Neural progenitor cell (in vitro differentiated cells): ENCODE measurements around the gene RGS1. TPM values are rescaled to one million over a fixed set of nuclear protein-coding genes. Genes with fewer than 3 reads are reported as not detected.

Source experiments
- DNase-seq: peaks from one replicate; pipeline ENCODE4 v3.0.0-alpha.2; 2016; ENCODE audit warnings: low spot score
- H2AFZ ChIP-seq: fragments of 200-600 bp; sonication (generic); replicated peaks from 2 replicates; pipeline ENCODE4 v1.6.1; 2016; ENCODE audit warnings: antibody characterized with exemption
- H3F3A ChIP-seq: fragments of 200-600 bp; sonication (generic); 2 replicates; pipeline ENCODE4 v1.6.1; 2016; ENCODE audit warnings: antibody characterized with exemption, low read depth
- H3K27ac ChIP-seq: fragments of 200-600 bp; sonication (generic); 2 replicates; pipeline ENCODE4 v1.5.1; 2016; ENCODE audit warnings: mild to moderate bottlenecking
- H3K27me3 ChIP-seq: fragments of 200-600 bp; sonication (generic); 2 replicates; pipeline ENCODE4 v1.6.1; 2016; ENCODE audit warnings: mild to moderate bottlenecking, moderate library complexity
- H3K36me3 ChIP-seq: fragments of 200-600 bp; sonication (generic); 2 replicates; pipeline ENCODE4 v1.5.1; 2016
- H3K4me1 ChIP-seq: fragments of 200-600 bp; sonication (generic); 2 replicates; pipeline ENCODE4 v1.6.1; 2016; ENCODE audit warnings: mixed run types
- H3K4me2 ChIP-seq: fragments of 200-600 bp; sonication (generic); 2 replicates; pipeline ENCODE4 v1.6.1; 2016
- H3K4me3 ChIP-seq: fragments of 200-600 bp; sonication (generic); 2 replicates; pipeline ENCODE4 v1.5.1; 2016
- H3K79me2 ChIP-seq: fragments of 200-600 bp; sonication (generic); 2 replicates; pipeline ENCODE4 v1.6.1; 2016; ENCODE audit warnings: low read depth
- H3K9ac ChIP-seq: fragments of 200-600 bp; sonication (generic); 2 replicates; pipeline ENCODE4 v1.6.1; 2016
- H3K9me3 ChIP-seq: fragments of 200-600 bp; sonication (generic); 2 replicates; pipeline ENCODE4 v1.5.1; 2016; ENCODE audit warnings: low read depth
- H4K20me1 ChIP-seq: fragments of 200-600 bp; sonication (generic); 2 replicates; pipeline ENCODE4 v1.6.1; 2016; ENCODE audit warnings: low read depth
- H3K27ac Mint-ChIP-seq: 3 replicates; pipeline ENCODE4 v1.8.0; 2021; ENCODE audit warnings: mixed read lengths
- H3K27me3 Mint-ChIP-seq: 2 replicates; pipeline ENCODE4 v1.8.0; 2022; ENCODE audit warnings: low read depth, mild to moderate bottlenecking, inconsistent platforms, moderate library complexity, mixed read lengths; ENCODE audit not compliant: insufficient read depth
- H3K36me3 Mint-ChIP-seq: 3 replicates; pipeline ENCODE4 v1.8.0; 2021; ENCODE audit warnings: mixed read lengths
- H3K4me1 Mint-ChIP-seq: 3 replicates; pipeline ENCODE4 v1.8.0; 2021; ENCODE audit warnings: mixed read lengths
- H3K4me3 Mint-ChIP-seq: 3 replicates; pipeline ENCODE4 v1.8.0; 2021; ENCODE audit warnings: mild to moderate bottlenecking, moderate library complexity, mixed read lengths
- H3K9me3 Mint-ChIP-seq: 3 replicates; pipeline ENCODE4 v1.8.0; 2020; ENCODE audit warnings: mixed read lengths
- EZH2 ChIP-seq: fragments of 200-600 bp; sonication (generic); IDR thresholded peaks from 2 replicates; pipeline ENCODE4 v1.6.1; 2017; ENCODE audit warnings: antibody characterized with exemption, mild to moderate bottlenecking, moderate library complexity
- EZH2phosphoT487 ChIP-seq: fragments of 200-600 bp; sonication (generic); IDR thresholded peaks from 2 replicates; pipeline ENCODE4 v1.6.1; 2017; ENCODE audit warnings: antibody characterized with exemption
- total RNA-seq: library from RNA; depleted of rRNA; stranded (reverse); fragments of >200 nt; gene quantifications from 2 replicates; pipeline ENCODE4 v1.2.3, GENCODE V29; 2015; ENCODE audit warnings: low replicate concordance
- TF ChIP-seq, protein P1 (sequence below): fragments of 200-600 bp; sonication (generic); IDR thresholded peaks from 2 replicates; pipeline ENCODE4 v1.5.1; 2017; ENCODE audit warnings: antibody characterized with exemption, mild to moderate bottlenecking

RGS1 gene
- total RNA-seq, 1 donor from 2014 or later: not detected

DNA sequence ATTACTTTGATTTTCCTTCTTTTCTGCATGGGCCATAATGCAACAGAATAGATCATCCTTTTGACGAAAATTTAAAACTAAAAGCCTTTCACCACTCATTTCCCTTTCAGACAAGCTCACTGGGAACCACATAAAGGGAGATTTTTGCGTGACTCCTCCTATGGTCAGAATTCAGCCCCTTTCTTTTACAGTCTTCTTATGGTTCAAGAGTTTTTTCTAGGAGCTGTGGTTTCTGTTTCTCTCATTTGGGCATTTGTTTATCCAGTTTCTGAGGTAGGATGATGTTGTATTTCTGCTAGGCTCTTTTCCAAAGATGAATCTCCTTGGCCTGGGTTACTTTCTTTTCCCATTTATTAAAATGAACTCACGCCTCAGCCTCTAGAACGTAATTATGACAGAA lies 16.9 kb downstream of the RGS1 start:
- H3K4me1 ChIP-seq: no peaks in the 10 kb centered on the region
- no peak overlapping the region for H2AFZ ChIP-seq
- H3K4me1 Mint-ChIP-seq: no peaks in the 10 kb centered on the region
- H3K36me3 ChIP-seq: no peaks in the 10 kb centered on the region
- H3K36me3 Mint-ChIP-seq: no peaks in the 10 kb centered on the region
- H3K27me3 Mint-ChIP-seq: no peaks in the 10 kb centered on the region
- H4K20me1 ChIP-seq: no peaks in the 10 kb centered on the region
- no peaks in the 10 kb centered on the region for H3K27me3 ChIP-seq
- H3K9me3 ChIP-seq: no peaks in the 10 kb centered on the region
- no peak overlapping the region for H3K4me3 Mint-ChIP-seq
- no peaks in the 10 kb centered on the region for H3K79me2 ChIP-seq
- H3F3A ChIP-seq: no peaks in the 10 kb centered on the region
- H3K9ac ChIP-seq: no peak overlapping the region
- no peak overlapping the region for H3K27ac ChIP-seq
- TF ChIP-seq, protein P1, sequence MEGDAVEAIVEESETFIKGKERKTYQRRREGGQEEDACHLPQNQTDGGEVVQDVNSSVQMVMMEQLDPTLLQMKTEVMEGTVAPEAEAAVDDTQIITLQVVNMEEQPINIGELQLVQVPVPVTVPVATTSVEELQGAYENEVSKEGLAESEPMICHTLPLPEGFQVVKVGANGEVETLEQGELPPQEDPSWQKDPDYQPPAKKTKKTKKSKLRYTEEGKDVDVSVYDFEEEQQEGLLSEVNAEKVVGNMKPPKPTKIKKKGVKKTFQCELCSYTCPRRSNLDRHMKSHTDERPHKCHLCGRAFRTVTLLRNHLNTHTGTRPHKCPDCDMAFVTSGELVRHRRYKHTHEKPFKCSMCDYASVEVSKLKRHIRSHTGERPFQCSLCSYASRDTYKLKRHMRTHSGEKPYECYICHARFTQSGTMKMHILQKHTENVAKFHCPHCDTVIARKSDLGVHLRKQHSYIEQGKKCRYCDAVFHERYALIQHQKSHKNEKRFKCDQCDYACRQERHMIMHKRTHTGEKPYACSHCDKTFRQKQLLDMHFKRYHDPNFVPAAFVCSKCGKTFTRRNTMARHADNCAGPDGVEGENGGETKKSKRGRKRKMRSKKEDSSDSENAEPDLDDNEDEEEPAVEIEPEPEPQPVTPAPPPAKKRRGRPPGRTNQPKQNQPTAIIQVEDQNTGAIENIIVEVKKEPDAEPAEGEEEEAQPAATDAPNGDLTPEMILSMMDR: no peak
- TF ChIP-seq EZH2phosphoT487 (no peak), EZH2 (no peak)
- no peak overlapping the region for H3K4me2 ChIP-seq
- DNase-seq: no peak
- H3K9me3 Mint-ChIP-seq: no peaks in the 10 kb centered on the region
- no peak overlapping the region for H3K27ac Mint-ChIP-seq
- no peak overlapping the region for H3K4me3 ChIP-seq

DNA sequence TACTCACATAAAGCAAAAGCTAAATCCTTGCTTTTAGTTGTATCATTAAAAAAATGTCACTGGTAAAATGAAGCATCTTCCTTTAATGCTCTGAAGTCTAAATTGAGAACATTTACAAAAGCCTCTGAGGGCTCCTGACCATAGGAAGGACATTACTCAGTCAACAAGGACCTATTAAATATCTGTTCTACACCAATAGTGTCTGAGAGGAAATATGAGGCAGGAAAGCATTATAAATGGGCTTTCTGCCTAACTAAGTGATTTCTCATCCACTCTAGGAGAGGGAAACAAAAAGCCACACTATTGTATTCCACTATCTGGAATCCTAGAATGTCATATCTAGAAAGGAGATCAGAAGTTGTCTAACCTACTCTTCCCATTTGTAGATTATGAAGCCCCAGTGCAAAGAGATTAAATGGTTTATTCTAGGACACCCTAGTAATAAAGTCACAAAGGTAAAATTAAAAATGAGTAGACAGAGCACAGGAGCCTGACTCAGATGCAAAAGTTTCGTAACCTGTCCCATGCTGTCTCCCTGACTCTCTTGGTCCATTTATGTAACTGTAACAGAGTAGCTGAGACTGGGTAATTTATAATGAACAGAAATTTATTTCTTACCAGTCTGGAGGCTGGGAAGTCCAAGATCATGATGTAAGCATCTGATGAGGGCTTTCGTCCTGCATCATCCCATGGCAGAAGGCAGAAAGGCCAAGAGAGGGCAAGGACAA lies 17.6 kb downstream of the RGS1 start:
- H3K27ac Mint-ChIP-seq: no peak overlapping the region
- Histone ChIP-seq H3F3A (no peaks in the 10 kb centered on the region), H3K79me2 (no peaks in the 10 kb centered on the region), H2AFZ (no peak overlapping the region), H3K4me3 (no peak overlapping the region), H3K4me2 (no peak overlapping the region), H3K27ac (no peak overlapping the region), H3K9ac (no peak overlapping the region), H3K9me3 (no peaks in the 10 kb centered on the region), H3K4me1 (no peaks in the 10 kb centered on the region), H3K36me3 (no peaks in the 10 kb centered on the region), H4K20me1 (no peaks in the 10 kb centered on the region), H3K27me3 (no peaks in the 10 kb centered on the region)
- no peak for DNase-seq
- H3K27me3 Mint-ChIP-seq: no peaks in the 10 kb centered on the region
- TF ChIP-seq, protein P1: no peak
- TF ChIP-seq EZH2phosphoT487 (no peak), EZH2 (no peak)
- no peaks in the 10 kb centered on the region for H3K4me1 Mint-ChIP-seq
- no peaks in the 10 kb centered on the region for H3K9me3 Mint-ChIP-seq
- H3K4me3 Mint-ChIP-seq: no peak overlapping the region
- H3K36me3 Mint-ChIP-seq: no peaks in the 10 kb centered on the region

DNA sequence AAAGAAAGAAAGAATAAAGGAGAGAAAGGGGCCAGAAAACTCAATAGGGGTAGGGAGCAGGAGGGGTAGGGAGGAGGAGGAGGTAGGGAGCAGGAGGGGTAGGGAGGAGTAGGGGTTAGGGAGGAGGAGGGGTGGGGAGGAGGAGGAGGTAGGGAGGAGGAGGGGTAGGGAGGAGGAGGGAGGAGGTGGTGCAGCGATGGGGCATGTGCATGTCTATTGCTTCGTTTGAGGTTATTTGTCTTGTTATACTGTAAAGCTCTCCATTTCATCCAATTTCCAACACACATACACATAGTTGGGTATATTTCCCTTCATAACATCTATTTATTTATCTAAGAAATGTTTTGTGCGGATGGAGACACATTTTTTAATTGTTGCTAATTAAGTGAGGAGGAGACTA lies 19.7 kb downstream of the RGS1 start:
- Histone ChIP-seq H3K4me3 (no peak overlapping the region), H3K9ac (no peak overlapping the region), H3K36me3 (no peaks in the 10 kb centered on the region), H3K27ac (no peak overlapping the region), H2AFZ (no peak overlapping the region), H3K4me2 (no peak overlapping the region), H3K9me3 (no peaks in the 10 kb centered on the region), H3K79me2 (no peaks in the 10 kb centered on the region), H3K27me3 (no peaks in the 10 kb centered on the region), H3K4me1 (no peaks in the 10 kb centered on the region), H3F3A (no peaks in the 10 kb centered on the region), H4K20me1 (no peaks in the 10 kb centered on the region)
- Mint-ChIP-seq H3K27me3 (no peaks in the 10 kb centered on the region), H3K36me3 (no peaks in the 10 kb centered on the region), H3K4me1 (no peaks in the 10 kb centered on the region), H3K27ac (no peak overlapping the region), H3K9me3 (no peaks in the 10 kb centered on the region), H3K4me3 (no peak overlapping the region)
- no peak for DNase-seq
- TF ChIP-seq, protein P1: no peak
- TF ChIP-seq EZH2phosphoT487: no peak
- TF ChIP-seq EZH2: no peak
